ENCODE measurements around the gene VAPB.

The VAPB gene

DNA sequence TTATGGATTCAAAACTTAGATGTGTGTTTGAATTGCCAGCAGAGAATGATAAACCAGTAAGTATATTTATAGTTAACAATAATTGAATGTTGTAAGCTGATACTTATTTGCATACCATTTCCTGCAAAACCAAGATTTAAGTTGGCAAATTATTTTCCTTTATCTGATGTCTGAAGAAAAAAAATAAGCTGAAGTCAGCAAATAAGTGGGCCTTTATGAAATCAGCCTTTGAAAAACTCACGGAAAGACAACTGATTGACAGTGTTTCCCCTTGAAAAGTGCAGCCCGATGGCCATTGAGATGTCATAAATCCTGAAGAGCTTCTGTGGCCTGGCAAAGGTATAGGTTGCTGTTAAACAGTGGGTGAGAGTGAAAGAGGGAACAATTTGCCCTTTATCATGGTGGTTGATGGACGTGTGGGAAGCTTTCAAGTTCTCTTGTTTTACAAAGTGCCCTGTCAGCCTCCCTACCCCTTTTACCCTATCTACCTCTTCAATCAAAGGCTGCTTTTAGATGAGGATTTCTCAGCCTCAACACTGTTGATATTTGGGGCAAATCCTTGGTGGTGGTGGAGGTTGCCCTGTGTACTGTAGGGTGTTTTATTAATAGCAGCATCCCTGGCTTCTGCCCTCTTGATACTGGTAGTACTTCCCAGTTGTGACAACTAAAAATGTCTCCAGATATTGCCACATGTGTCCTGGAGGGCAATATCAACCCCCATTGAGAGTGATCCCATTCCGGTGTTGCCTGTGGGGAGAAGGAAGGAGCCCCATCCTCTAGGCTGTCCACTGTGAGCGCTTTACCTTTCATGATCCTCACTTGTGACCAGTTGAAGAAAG lies 50.2 kb downstream of the VAPB start:
- DNase-seq = no peak

GRCh38 chr20:58440021-58440767 lies 51.2 kb downstream of the VAPB start:
- no peak for DNase-seq

DNA sequence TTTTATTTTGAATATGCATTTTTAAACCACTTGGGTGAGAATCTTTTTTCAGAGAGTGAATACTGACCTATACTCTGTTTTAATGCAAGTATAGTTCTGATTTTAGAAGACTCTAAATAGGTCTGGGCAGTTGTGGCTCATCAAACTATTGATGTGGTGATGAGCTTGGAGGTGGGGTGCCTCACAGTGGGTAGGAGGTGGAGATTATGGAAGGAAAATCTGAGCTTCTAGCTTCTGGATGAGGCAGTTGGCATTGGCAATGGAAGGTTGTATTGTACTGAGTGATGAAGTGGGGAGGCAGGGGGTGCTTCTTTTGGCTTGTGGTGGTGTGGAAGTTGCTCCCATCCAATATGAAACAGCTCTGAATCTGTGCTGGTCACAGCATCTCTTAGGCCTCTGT lies 52.7 kb downstream of the VAPB start:
- DNase-seq = no peak

- no peak for DNase-seq
Measured at GRCh38 chr20:58444746-58445255, 55.8 kb downstream of the VAPB start.

GRCh38 chr20:58446264-58446959 lies 57.4 kb downstream of the VAPB start:
- no peak for DNase-seq

DNA sequence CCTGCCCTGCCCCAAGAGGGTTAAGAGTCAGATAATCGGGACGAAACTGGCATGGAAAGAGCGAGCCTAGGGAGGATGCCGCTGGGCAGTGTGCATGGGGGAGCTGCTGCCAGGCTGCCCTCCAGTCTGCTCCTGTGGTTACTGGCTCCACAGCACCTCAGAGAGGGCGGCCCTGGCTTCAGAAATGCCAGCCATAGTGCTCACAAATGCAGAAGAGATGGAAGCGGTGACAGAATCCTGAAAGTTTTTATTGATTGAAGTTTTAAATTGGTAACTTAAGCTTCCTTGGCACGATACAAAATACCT lies 57.9 kb downstream of the VAPB start:
- no peak for DNase-seq

DNA sequence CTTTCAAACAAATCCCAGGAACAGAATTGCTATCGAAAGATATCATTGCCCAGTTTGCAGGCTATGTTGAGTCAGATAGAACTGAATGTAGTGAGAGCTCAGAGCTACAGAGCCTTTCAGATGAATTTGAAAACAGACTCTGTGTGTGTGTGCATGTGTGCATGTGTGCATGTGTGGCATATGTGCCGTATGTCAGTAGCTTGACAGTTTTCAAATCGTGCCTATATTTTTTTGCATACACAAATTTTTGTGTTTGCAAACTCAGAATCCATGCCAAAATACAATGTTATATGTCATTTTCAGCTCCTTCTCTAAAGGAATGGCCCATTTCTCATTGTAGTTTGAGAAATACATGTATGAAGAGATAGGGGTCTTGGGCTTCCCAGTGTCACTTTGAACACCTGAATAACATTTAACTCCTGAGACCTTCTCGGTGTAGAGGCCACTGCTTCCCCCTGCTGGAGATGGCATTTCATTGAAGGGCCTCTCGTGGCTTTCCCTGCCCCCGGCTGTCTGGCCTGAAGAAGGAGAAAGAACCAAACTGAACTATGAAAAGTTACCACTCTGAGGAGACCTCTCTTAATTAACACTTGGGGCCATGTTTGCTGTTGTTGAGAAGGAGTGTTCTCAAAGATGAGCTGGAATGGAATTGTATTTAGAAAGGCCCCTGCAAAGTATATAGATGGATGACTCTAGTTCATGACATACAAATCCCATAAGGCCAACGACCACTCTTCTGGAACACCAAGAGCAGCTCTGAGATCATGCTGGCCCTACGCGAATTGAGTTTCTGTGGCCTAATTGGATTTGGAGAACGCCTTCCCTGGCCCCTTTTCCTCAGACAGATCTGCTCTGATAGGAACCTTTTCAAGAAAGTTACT lies 58.7 kb downstream of the VAPB start:
- peak; percentile 28 to 62 for DNase-seq

GRCh38 chr20:58448958-58449357 lies 59.9 kb downstream of the VAPB start:
- no peak for DNase-seq

- no peak for DNase-seq
Measured at GRCh38 chr20:58449681-58450221, 60.7 kb downstream of the VAPB start.

GRCh38 chr20:58450254-58450653 lies 61.2 kb downstream of the VAPB start:
- no peak for DNase-seq

DNA sequence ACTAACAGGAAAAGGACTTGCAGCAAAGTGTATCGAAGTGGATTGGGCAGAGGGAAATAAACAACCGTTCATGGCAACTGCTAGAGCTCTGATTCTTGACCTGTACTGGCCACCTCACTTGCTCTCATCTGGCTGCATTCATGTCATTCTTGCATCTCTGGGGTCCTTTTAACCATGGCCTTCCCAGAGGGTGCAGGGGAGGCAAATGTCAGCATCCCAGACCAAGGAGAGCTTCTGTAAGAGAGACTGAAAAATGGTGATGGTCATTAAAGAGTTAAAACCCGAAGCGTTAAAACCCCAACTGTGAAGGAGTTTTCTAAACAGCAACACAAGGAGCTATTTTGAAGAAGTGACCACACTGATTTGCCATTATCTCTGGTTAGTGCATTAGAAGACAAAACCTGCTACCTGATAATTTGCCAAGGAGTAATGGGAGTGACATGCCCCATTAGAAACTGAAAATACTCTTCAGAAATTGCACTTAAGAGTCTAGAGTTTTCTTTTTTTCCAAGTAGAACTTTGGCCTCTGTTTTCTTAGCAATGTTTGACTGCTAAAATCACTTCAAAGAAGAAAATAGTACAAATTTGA lies 63.7 kb downstream of the VAPB start:
- no peak for DNase-seq

DNA sequence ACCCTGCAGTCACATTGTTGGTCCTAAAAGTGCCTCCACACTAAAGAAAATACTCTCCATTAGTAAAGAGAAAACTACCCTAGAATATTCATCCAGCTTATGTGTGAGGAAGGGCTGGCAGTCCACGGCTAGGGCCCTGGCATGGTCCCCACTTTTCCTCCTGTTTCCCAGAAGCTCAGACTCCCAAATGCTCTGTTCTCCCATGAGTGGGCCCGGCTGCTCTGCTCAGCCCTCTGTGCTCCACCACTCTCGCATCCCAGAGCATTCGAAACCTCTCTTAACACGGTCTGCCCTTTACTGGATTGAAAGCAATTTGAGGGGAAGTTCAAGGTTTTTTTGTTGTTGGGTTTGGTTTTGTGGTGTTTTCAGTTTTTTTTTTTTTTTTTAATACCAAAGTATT lies 64.4 kb downstream of the VAPB start:
- no peak for DNase-seq

- DNase-seq = no peak
Measured at GRCh38 chr20:58454460-58454859, 65.4 kb downstream of the VAPB start.

DNA sequence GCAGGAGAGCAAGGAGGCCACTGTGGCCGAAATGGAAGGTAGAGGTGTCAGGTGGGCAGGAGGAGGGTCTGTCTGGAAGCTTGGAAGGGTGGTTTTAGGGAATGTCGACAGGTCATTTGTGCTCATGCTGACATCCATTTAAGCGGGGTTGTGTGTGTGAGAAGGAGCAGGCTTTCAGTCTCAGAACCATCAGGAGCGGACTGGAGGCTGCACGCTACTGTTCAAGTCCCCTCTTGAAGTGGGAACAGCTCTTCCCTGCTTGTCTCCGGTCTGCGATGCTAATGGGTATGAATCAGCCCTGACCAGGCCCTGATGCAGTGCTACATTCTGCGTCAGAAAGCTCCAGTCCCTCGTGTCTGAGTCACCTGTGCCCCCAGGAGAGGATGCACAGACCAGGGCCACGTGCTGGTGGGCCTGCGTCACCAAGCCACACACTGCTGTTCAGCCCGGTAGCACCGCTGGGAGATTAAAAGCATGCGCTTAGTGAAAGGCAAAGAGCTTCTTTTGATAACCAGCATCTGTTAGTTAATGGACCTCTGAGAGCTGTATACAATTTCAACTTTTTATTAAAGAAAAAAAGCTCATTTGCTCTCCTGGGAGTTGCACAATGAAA lies 68.2 kb downstream of the VAPB start:
- DNase-seq = no peak

DNA sequence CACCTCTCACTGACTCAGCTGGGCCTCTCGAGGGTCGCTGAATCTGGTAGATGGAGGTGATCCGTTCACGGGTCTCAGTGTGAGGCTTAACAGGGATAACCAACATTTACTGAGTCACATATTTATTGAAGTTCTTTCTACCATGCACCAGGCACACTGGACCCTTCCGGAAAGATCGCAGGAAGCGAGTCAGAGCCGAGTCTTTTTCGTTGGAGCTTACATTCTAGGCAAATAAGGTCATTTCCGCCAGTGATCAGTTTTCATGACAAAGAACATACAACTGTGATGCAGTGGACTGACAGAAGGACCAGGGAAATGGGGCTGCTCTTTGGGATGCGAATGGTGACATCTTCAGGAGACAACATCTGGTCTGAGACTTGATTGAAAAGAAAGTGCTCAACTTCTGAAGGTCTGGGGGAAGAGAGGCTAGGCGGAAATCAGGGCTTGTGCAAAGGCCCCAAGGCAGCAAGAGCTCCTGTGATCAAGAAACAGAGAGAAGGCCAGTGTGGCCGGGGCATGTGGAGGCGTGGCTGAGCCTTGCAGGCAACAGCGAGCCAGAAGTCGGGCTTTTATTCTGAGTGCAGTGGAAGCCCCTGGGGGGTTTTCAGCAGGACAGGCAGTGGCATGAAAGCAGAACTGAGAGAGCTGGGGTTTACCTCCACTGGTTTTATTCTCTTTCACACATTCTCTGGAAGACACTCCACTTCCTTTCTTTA lies 69.5 kb downstream of the VAPB start:
- no peak for DNase-seq

- no peak for DNase-seq
Measured at GRCh38 chr20:58459058-58459750, 70.2 kb downstream of the VAPB start.

GRCh38 chr20:58461104-58461503 lies 72.1 kb downstream of the VAPB start:
- DNase-seq = no peak

- no peak for DNase-seq
Measured at GRCh38 chr20:58461899-58462298, 72.9 kb downstream of the VAPB start.

- DNase-seq = no peak
Measured at GRCh38 chr20:58463256-58463655, 74.2 kb downstream of the VAPB start.

- DNase-seq = no peak
Measured at GRCh38 chr20:58464838-58465237, 75.8 kb downstream of the VAPB start.

Data from SHP77 (cell line).